ENCODE measurements around the gene ARHGAP4.
A peak's percentile ranks its signal among the peaks of the same experiment; 100 is the strongest.

Gene ARHGAP4

DNA sequence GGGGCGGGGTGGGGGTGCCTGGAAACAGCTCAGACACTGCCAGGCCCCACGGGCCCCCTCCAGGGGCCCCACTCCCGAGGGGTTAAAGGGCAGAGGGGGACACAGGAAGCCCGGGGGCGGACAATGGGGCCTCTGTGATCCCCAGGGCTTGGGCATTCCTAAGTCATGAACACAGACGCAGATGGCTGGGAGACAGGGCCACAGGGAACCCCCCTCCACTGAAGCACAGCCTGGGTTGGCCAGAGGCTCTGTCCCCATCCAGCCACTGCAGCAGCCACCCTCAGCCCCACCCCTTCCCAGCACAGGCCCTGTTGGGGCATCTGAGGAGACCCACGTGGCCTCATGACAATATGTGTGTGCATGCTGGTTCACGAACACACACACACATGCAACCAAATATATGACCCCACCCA lies 44.0 kb downstream of the ARHGAP4 start:
- TF ChIP-seq JUND (IDR thresholded peaks at IDR 0.05; ENCODE audit: low read depth), result no peak
- in situ Hi-C loops (cut with HindIII; ENCODE audit: low pct_unique_long_range_greater_than_20kb, low sequenced_read_pairs), result no loop called here
- DNase-seq (ENCODE audit: low read depth in 1 of 2, low spot score in 1 of 2), result no peak

DNA sequence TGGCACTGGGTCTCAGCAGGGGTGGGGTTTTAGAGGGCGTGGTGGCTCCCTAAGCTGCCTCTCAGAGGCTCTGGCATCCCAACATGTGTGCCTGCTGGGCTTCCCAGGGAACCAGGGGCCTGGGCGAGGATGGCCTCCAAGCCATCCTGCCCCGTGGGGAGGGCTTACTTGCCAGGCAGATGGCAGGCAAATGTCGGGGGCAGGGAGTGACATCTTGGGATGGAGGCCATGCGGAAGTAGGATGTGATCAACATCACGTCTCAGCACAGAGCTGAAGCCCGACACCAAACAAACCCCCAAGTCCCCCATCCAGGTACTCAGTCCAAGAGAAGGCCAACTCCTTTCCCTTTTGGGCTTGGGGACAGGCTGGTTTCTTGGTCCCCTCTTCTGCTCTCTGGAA lies 44.8 kb downstream of the ARHGAP4 start:
- no peak for TF ChIP-seq JUND (IDR thresholded peaks at IDR 0.05; ENCODE audit: low read depth)
- no peak for DNase-seq (ENCODE audit: low read depth in 1 of 2, low spot score in 1 of 2)
- in situ Hi-C loops (cut with HindIII; ENCODE audit: low pct_unique_long_range_greater_than_20kb, low sequenced_read_pairs), result no loop called here

DNA sequence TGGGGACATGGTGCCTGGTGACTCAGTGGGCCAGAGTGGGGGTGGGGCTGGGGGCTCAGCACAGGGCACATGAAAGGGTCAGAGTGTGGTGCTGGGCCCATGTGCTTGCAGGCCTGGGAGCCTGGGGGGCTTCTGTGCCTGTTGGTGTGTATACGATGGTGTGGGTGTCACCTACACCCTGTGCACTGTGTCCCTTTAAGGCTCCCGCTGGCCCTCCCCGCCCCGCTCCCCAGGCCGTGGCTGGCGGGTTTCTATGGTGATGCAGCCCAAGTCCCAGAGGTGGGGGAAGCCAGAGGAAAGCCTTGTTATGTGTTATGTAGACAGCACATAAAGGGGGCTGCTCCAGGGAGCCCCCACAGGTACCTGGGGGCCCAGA lies 45.6 kb downstream of the ARHGAP4 start:
- TF ChIP-seq JUND (IDR thresholded peaks at IDR 0.05; ENCODE audit: low read depth), result no peak
- in situ Hi-C loops (cut with HindIII; ENCODE audit: low pct_unique_long_range_greater_than_20kb, low sequenced_read_pairs), result no loop called here
- DNase-seq (ENCODE audit: low read depth in 1 of 2, low spot score in 1 of 2), result no peak

DNA sequence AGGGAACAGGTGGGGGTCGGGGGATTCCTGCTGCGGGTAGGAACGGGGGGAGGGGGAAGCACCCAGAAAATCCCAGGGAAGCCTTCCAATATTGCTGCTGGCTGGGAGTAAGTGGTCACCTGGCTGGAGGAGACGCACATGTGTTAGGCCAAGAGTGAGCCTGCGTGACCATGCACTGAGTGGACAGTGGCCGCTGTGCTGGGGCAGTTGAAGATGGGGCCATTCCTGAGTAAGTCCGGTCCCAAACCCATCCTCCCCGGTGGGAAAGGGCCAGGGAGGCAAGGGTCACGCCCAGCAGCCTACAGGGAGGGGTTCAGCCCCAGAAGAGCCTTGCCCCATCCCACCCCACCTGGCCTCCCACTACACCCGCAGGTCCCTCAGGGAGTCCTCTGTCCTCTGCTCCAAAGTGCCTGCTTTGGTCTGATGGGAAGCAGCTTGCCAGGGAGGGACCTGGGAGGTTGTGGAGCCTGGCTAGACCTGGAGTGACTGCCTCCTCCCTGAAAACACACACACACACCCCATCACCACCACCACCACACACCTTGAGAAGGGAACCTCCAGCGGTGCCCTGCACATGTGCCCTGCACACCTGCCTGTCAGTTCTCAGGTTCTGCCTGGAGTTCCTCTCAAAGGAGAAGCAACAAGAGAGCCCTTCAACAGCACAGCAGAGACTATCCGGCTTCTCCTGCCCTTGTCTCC lies 46.2 kb downstream of the ARHGAP4 start:
- DNase-seq (ENCODE audit: low read depth in 1 of 2, low spot score in 1 of 2), result no peak
- no peak for TF ChIP-seq JUND (IDR thresholded peaks at IDR 0.05; ENCODE audit: low read depth)
- in situ Hi-C loops (cut with HindIII; ENCODE audit: low pct_unique_long_range_greater_than_20kb, low sequenced_read_pairs), result no loop called here

DNA sequence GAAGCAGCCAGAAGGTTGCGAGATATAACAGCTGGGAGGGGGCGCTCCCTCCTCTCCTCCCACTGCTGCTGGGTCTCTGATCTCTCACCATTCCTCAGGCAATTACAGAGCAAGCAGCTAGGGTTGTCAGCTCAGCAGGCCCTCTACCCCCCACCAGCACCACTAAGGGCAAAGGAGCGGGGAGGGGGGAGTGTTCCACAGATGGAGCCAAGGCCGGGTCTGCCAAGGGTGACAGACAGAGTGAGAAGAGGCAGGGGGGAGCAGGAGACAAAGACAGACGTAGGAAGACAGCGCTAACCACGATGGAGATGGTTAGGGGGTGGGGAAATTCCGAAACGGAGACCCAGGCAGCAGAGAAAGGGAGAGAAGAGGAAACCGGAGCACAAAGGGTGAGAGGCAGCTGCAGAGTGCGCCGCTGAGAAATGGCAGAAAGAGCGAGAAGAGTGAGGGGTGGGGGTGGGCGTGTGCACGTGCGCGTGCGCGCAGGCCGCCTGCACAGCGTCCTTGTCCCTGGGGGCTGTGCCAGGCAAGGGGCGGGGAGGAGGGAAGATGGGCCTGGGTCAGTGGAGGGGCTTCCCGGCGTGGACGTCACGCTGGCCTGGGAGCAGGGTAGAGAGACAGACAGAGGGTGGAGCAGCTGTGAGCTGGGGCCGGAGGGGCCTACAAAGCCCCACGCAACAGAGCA lies 47.0 kb downstream of the ARHGAP4 start:
- no peak for DNase-seq (ENCODE audit: low read depth in 1 of 2, low spot score in 1 of 2)
- in situ Hi-C loops (cut with HindIII; ENCODE audit: low pct_unique_long_range_greater_than_20kb, low sequenced_read_pairs), result no loop called here
- no peak for TF ChIP-seq JUND (IDR thresholded peaks at IDR 0.05; ENCODE audit: low read depth)

DNA sequence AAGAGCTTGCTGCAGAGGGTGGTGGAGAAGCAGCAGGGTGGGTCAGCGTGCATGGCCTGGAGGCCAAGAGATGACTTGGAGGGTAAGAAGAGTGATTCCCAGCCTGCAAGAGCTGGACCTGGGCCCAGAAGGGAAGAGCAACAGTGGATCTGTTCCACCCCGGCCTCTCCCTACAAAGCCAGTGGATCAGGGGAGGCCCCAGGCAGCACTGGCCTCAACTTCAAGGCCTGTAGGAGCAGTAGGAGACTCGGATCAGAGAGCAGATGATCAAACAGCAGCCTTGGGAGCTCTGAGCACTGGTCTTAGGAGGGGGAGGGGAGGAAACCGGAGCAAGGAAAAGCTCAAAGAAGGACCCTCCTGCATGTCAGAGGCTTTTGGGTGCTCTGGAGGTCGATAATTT lies 47.7 kb downstream of the ARHGAP4 start:
- no peak for DNase-seq (ENCODE audit: low read depth in 1 of 2, low spot score in 1 of 2)
- in situ Hi-C loops (cut with HindIII; ENCODE audit: low pct_unique_long_range_greater_than_20kb, low sequenced_read_pairs), result no loop called here
- TF ChIP-seq JUND (IDR thresholded peaks at IDR 0.05; ENCODE audit: low read depth), result no peak

DNA sequence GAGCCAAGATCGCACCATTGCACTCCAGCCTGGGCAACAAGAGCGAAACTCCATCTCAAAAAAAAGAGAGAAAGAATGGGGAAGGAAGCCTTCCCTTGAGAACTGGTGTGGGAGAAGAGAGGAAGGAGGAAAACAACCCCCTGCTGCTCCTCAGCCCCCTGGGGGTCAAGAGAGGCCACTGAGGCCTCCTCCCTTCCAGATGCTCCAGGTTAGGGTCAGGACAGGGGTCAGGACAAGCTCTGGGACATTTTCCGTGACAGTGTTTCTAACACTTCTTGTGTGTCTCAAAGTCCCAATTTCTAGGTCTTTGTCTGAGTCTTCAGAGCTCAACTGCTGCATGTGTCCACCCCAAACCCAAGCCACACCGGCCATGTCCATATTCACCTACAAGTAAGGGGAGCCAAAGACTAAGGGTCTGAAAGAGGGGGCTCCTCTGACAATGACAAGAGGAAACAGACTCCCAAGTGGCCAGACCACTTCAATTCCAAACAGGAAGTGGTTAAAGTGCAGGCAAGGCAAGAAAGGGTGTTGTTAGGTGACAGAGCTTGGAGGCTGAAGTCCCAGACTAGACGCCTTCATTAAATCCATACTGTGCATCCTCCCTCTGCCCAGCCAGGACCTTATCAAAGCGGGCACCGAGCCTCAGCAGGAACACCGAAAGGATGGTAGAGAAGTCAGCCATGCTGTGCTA lies 48.3 kb downstream of the ARHGAP4 start:
- no peak for TF ChIP-seq JUND (IDR thresholded peaks at IDR 0.05; ENCODE audit: low read depth)
- no peak for DNase-seq (ENCODE audit: low read depth in 1 of 2, low spot score in 1 of 2)
- in situ Hi-C loops (cut with HindIII; ENCODE audit: low pct_unique_long_range_greater_than_20kb, low sequenced_read_pairs), result no loop called here

DNA sequence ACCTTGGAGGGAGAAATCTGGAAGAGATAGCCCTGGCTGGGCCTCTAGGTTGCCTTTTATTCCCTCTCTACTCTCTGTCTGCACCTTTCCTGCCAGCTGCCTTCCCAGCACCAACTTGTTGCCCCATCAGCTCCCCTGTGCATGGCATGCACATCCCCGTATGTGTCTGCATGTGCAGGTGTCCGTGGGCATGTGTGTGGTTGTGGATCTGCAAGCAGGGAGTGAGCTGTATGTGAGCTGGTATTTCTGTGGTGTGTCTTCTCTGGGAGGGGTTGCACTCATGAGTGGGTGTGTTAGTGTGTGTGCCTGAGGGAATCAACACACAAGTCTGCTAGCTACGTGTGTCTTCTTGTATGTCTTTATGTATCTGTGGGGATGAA lies 50.0 kb downstream of the ARHGAP4 start:
- DNase-seq (ENCODE audit: low read depth in 1 of 2, low spot score in 1 of 2), result no peak
- no peak for TF ChIP-seq JUND (IDR thresholded peaks at IDR 0.05; ENCODE audit: low read depth)

DNA sequence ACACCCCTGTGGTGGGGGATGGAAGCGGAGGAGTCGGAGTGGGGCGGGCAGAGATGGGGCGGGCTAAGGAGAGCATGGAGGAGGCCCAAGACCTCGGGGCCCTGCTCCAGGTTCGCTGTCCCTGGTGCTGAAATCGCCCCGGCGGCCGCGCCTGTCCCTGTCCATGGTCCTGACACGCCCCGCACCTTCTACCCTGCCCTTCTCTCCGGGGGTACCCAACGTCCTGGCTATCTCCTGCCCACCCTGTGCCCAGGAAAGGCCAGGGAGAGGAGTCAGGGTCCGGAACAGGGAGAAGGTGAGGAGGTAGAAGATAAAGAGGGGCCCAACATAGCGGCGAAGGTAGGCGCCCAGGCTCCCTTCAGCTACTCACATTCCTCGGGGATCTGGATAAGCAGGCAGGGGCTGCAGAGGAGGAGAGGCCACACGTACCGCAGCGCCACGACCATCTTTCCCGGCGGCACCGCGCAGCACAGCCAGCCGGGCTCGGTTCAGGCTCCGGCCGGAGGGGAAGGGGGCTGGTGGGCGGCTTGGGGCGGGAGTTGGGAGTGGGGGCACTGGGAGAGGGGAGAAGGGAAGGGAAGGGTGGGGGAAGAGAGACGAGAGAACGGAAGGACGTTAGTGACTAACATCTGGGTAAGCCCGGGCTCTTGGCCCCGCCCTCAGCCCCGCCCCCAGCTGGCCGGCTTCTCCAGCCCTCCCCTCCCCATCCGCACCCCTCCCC lies 50.5 kb downstream of the ARHGAP4 start:
- in situ Hi-C loops (cut with HindIII; ENCODE audit: low pct_unique_long_range_greater_than_20kb, low sequenced_read_pairs), result no loop called here
- DNase-seq (ENCODE audit: low read depth in 1 of 2, low spot score in 1 of 2), result peak; percentile 39 to 41
- no peak for TF ChIP-seq JUND (IDR thresholded peaks at IDR 0.05; ENCODE audit: low read depth)

More for the DNA sequence above, 50.0 kb downstream of the ARHGAP4 start:
- in situ Hi-C loops (cut with HindIII; ENCODE audit: low pct_unique_long_range_greater_than_20kb, low sequenced_read_pairs), result no loop called here

DNA sequence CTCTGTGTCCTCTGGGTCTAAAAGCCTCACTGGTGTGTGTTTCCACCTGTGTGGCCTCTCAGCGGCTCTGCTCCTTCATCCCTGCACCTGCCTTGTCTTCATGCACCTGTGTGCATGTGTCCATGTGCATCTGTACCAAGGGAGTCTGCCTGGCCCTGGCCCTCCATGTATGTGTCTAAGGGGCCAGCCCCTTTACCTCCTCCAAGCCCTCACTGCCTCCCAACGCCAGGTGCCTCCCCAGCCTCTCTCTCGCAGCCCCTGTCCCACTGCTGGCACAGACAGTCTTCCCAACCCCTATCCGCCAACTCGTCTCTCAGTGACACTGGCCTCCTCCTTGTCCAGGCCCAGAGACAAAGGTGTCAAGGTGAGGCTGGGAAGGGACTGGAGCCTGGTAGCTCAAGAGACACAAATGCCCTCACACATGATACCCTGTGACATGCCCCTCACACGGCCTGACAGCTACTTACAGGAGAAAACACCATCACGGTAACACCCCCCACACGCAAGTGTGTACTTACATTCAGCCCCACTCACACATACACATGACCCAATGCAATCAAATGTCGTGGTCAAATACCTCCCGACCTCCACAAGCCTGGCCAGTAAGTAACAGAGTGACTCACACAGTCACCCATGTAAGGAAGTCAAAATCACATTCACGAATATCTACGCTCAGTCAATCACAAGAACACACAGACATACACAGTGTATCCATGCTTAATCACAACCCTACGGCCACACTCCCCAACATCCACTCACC lies 51.5 kb downstream of the ARHGAP4 start:
- DNase-seq (ENCODE audit: low read depth in 1 of 2, low spot score in 1 of 2), result no peak
- in situ Hi-C loops (cut with HindIII; ENCODE audit: low pct_unique_long_range_greater_than_20kb, low sequenced_read_pairs), result no loop called here
- TF ChIP-seq JUND (IDR thresholded peaks at IDR 0.05; ENCODE audit: low read depth), result no peak

DNA sequence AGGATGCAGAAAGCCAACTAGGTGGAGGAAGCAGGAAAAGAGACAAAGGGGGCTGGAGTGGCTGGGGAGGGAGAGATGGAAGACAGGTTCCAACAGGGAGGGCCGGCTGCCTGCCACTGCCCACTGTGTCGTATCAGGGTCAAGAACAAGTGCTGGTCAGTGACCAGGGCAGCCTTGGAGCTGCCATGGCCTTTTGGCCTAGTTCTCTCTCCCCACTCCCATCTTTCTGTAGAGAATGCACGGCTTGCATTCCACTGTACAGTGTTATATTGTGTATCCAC lies 52.0 kb downstream of the ARHGAP4 start:
- in situ Hi-C loops (cut with HindIII; ENCODE audit: low pct_unique_long_range_greater_than_20kb, low sequenced_read_pairs), result no loop called here
- no peak for TF ChIP-seq JUND (IDR thresholded peaks at IDR 0.05; ENCODE audit: low read depth)
- DNase-seq (ENCODE audit: low read depth in 1 of 2, low spot score in 1 of 2), result no peak
